HG03565 (cell line): ENCODE measurements around the gene PTX3.

Experiments
- ATAC-seq: cut with Tn5 transposase; IDR thresholded peaks from one replicate; pipeline ENCODE4 v1.9.1; 2021; ENCODE audit warnings: mild to moderate bottlenecking, moderate library complexity; ENCODE audit not compliant: unreplicated experiment

The PTX3 gene

GRCh38 chr3:157420606-157421130 is 16.0 kb upstream of the PTX3 start:
- no peak for ATAC-seq

- ATAC-seq, result no peak
Observed at GRCh38 chr3:157423337-157423736, 13.3 kb upstream of the PTX3 start.

DNA sequence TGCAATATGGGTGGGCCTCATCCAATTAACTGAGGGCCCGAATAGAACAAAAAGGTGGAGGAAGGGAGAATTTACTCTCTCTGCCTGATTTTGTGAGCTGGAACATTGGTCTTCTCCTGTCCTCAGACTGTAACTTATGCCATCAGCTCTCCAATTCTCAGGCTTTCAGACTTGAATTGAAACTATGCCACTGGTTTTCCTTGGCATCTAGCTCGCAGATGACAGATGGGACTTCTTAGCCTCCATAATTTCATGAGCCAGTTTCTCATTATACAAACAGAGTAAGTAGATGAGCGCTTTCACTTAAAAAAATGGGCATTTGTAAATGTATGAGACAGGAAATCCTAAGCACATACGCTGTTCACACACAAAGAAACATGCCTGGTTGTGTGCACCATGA is 8.7 kb upstream of the PTX3 start:
- ATAC-seq, result no peak

DNA sequence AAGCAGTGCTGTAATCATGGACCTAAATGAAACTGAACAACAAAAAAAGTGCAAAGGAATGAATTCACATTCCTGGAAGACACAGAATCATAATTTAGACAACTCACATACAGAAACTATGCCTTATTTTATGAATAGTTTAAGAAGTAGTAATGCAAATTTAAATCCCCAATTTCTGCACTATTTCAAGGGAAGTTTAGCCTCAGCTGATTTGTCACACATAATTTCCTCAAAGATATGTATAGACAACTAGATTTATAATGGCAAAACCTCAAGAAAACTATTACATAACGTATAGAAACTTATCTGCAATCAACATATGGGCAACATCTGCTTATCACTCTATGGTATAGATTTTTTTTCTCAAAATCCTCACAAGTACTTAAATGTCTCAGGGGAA is 7.8 kb upstream of the PTX3 start:
- ATAC-seq, result no peak

DNA sequence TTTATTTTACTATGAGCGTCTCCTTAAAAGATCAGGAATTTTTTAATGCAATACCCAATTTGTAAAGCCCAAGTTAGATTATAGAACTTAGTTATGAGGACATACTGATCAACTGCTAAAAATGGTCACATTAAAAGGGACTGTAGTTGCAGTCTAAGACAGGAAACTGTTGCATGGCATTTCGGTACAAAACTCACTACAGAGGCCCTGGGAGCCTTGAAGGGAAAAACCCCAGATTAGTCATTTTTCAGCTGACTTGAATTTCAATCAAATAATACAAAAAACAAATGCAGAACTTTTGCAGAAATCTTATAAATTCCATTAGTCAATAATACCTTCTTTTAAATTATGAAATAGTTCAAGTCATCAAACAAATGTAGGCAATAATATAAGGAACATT is 6.9 kb upstream of the PTX3 start:
- peak; percentile 54 for ATAC-seq

DNA sequence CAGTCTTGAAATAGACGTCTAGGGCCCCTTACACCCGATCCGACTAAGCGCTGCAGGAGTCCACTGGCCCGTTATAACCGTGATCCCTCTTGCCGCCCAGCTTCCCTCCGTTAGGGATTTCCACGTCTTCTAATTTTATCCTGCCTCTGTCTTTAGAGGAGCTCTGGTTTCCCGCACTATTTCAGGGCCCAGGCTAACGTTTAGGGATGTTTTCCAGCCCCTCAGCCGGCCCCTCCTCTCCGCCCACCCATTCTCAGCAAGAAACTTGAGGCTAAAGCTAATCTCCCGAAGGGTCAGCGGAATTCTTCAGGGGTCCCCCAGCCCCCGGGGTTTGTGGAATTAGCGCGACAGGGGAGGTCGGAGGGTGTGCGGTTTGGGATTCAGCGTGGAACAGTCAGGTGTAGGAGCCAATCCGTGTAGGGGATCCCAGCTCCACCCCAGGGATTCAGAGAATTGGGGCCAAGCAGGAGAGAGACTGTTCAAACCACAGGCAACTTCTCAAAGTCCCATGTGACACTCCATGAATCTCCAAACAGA is 1.6 kb downstream of the PTX3 start:
- ATAC-seq, result no peak

GRCh38 chr3:157441102-157441624 is 4.5 kb downstream of the PTX3 start:
- no peak for ATAC-seq

DNA sequence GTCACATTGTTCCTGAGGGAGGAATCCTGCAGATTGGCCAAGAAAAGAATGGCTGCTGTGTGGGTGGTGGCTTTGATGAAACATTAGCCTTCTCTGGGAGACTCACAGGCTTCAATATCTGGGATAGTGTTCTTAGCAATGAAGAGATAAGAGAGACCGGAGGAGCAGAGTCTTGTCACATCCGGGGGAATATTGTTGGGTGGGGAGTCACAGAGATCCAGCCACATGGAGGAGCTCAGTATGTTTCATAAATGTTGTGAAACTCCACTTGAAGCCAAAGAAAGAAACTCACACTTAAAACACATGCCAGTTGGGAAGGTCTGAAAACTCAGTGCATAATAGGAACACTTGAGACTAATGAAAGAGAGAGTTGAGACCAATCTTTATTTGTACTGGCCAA is 6.1 kb downstream of the PTX3 start:
- no peak for ATAC-seq

DNA sequence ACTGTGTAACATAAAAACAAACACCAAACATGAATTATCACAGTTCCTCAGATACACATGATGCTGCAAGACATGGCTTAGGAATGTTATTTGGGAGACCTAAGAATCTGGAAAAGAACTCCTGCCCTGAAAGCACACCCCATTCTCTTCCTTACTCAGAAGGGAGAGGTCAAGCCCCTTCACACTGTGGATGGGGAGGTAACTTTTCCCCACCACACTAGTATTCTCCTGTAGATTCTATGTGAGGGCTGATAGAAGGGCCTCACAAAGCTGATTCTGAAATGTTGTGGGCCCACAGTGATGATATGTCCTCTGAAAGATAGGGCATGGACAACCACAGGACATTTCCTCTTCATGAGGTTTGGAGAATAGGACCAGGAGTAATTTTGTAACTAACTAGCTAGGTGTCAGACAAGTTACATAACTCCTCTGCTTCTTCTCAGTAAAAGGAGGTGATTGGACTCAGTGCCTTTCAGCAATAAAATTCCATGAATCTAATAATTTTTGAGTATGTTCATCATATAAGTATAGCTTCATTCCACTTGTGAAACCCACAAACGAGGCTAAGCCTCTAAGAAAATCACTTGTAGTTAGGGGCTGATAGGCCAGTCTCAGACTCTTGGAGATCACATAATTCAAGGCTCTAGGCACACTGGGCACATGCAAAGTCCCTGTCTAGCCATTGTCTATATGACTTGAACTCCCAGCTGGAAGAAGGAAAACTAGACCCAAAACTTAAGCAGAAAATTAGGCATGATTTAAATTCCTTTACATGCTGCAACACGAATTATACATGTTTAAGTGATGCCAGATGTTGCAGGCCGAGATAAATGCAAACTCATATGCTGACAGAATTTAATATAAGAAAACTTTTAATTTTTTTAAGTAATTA is 7.5 kb downstream of the PTX3 start:
- no peak for ATAC-seq

DNA sequence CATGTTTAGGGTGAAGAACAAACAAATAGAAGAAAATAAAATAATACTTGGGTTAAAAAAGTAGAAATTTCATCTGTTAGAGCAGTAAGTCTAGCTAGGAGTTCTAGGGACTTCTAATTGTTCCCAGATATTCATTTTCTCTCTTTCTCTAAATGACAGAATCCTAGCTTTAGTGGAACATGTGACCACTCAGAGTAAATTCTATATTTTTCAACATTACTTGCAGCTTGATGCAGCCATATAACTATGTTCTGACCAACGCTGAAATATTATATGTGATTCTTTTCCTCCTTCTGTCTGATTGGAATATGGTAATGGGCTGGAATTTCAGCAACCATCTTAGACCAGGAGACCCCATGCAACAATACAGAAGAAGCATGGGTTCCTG is 8.1 kb downstream of the PTX3 start:
- ATAC-seq, result no peak

GRCh38 chr3:157445857-157446256 is 9.2 kb downstream of the PTX3 start:
- no peak for ATAC-seq

- no peak for ATAC-seq
Observed at GRCh38 chr3:157447026-157447694, 10.5 kb downstream of the PTX3 start.

DNA sequence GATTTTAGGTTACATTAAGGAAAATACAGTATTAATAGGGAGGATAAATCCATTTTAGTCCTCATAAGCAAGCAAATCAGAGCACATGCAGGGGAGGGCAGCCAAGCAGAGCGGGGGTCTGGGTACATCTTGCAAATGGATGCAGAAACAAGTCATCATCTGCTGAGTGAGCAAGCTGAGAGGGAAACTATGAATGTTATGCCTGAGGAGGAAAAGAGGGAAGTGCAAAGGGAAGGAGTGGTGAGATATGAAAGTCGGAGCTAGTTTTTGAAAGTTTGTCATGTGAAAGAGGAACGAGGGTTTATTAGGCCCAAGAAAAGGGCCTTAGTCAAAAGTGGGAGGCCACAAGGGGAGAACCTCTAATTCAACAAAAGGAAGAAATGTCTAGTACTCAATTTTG is 15.4 kb downstream of the PTX3 start:
- ATAC-seq, result no peak

GRCh38 chr3:157453824-157454223 is 17.2 kb downstream of the PTX3 start:
- no peak for ATAC-seq

DNA sequence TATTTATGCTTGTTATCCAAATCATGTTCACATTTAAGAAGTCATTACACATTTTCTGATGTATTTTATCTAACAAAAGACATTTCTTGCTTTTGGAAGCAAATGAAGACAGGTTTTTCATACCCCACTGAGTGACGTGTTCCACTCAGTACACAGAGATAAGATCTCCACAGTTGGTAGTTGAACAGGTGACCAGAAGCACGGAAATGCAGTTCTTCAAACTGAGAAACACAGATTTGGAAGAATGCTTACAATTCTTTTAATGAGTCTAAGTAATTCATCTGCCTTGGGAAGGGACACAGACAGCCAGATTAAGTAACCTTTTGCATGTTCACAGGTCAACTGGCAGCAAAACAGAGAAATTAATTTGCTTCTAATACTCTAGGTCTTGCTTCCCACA is 23.1 kb downstream of the PTX3 start:
- no peak for ATAC-seq

- no peak for ATAC-seq
Observed at GRCh38 chr3:157460253-157460652, 23.6 kb downstream of the PTX3 start.

- no peak for ATAC-seq
Observed at GRCh38 chr3:157463816-157464215, 27.2 kb downstream of the PTX3 start.

DNA sequence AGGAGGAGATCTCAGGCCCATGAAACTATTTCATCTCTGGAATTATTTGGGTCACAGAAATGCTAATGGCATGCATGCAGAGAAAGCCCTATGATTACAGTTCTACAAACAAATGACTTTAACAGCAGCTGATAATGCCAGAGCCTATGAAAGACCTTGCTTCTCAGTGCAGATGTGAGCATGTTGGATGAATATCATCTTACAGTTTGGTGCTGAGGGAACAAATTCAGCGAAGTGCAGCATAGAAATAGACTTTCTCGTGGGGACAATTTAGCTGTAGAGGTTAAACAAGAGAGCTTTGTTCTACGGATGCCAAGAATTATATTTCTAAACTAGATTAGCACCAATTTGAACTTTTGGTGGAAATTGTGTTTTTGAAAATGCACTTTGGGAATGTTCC is 27.7 kb downstream of the PTX3 start:
- no peak for ATAC-seq

DNA sequence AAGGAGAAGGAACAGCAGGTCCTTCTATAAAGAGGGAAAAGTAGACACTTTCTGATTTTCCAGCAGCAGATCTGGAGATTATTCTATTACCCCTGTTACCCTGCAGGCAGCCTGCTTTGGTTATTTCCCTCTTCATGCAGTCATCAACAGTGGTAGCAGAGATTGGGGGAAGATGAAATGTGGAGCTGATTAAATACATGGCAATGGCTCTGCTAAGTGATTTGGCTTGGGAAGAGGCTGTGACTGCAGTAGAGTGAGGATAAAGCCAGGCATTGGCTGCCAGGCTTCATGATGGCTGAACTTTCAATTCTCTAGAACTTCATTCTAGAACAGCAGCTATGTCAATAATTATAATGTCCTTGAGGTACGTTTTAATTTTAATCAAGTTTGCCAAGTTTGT is 29.1 kb downstream of the PTX3 start:
- ATAC-seq, result no peak

GRCh38 chr3:157467200-157467599 is 30.6 kb downstream of the PTX3 start:
- ATAC-seq, result no peak

- no peak for ATAC-seq
Observed at GRCh38 chr3:157469561-157470294, 33.1 kb downstream of the PTX3 start.
